Left ventricle myocardium superior (tissue), 1 donor: Measurements from ENCODE around the gene PTGIR. TPM values are rescaled to one million over a fixed set of nuclear protein-coding genes. Genes with fewer than 3 reads are reported as not detected.

Experiments
- ATAC-seq: fragments of 200-7000 bp; cut with Tn5 transposase; one replicate; pipeline ENCODE4 v1.9.1; 2020; ENCODE audit warnings: mild to moderate bottlenecking, moderate library complexity
- DNase-seq: peaks from one replicate; pipeline ENCODE4 v3.0.0-alpha.2; 2020
- intact Hi-C: fragments of 100-400 bp; cut with micrococcal nuclease; formaldehyde crosslinking; loops from one replicate; pipeline ENCODE4 v1.11.0; 2022
- total RNA-seq: library from RNA; stranded (reverse); fragmentation: NEBNext Ultra II Directional; extraction: Animal tissue kit (Norgen Biotek cat#: 25700); gene quantifications from one replicate; pipeline ENCODE4 v1.2.1, GENCODE V29; 2021
- donor health status: DM: no; HTN: yes; CAD: no; lungs with severe emphysema.

PTGIR gene
- total RNA-seq, 1 donor from 2014 or later: 3.0 TPM

DNA sequence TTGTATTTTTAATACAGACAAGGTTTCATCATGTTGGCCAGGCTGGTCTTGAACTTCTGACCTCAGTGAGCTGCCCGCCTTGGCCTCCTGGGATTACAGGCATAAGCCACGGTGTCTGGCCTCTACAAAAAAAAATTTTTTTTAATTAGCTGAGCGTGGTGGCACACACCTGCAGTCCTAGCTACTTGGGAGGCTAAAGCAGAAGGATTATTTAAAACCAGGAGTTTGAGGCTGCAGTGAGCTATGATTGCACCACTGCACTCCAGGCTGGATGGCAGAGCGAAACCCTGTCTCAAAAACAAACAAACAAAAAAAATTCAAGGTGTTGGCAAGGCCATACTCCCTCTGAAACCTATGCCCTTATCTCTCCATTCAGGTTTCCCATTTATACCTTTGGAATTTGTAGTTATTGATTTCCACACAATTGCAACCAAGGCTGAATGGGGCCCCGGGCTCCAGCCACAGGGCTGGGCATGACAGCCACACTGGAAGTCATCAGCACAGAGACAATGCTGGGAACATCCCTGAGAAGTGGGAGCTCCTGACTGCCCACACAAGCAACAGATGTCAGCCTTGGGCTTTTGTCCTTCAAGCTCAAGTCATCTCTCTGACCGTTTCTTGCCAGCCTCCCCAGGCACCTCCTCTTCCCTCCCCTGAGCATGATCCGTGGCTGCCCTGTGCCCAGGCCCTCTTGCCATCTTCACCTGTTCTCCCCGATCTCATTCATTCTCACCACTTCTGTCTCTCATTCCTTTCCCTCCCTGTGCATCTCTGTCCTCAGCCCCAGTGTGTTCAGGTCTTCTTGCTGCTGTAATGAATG lies 51.0 kb downstream of the PTGIR start:
- intact Hi-C loops: no loop called here
- DNase-seq: no peak
- ATAC-seq: no peak

- DNase-seq (no peak), ATAC-seq (no peak)
- intact Hi-C loops: no loop called here
Observed at GRCh38 chr19:46571495-46571894, 53.4 kb downstream of the PTGIR start.

Other genes with a start within 250 kb of the PTGIR start
- 33.5 TPM for gene CCDC8, start 211.5 kb downstream of the PTGIR start, total RNA-seq
- gene PNMA8C, start 196.2 kb downstream of the PTGIR start, total RNA-seq: 0.07 TPM
- 9.4 TPM for gene PNMA8A, start 153.5 kb downstream of the PTGIR start, total RNA-seq
- 0.89 TPM for gene PNMA8B, start 129.2 kb downstream of the PTGIR start, total RNA-seq
- gene CALM3, start 23.8 kb downstream of the PTGIR start, total RNA-seq: 323 TPM
- not detected for gene GNG8, start 11.1 kb upstream of the PTGIR start, total RNA-seq
- gene DACT3, start 36.1 kb upstream of the PTGIR start, total RNA-seq: 14.1 TPM
- 9.3 TPM for gene PRKD2, start 92.0 kb upstream of the PTGIR start, total RNA-seq
- 15.3 TPM for gene FKRP, start 121.0 kb upstream of the PTGIR start, total RNA-seq
- gene STRN4, start 121.4 kb upstream of the PTGIR start, total RNA-seq: 49.0 TPM
- gene SLC1A5, start 163.5 kb upstream of the PTGIR start, total RNA-seq: 6.9 TPM
- gene AP2S1, start 225.8 kb upstream of the PTGIR start, total RNA-seq: 85.2 TPM
- gene ARHGAP35, start 235.9 kb upstream of the PTGIR start, total RNA-seq: 69.7 TPM